Endodermal cell (in vitro differentiated cells): ENCODE results near the gene TATDN3. TPM values are rescaled to one million over a fixed set of nuclear protein-coding genes. Genes with fewer than 3 reads are reported as not detected.

ENCODE experiments used
- DNase-seq: peaks from one replicate; pipeline ENCODE4 v3.0.0-alpha.2; 2017
- H3K27ac ChIP-seq: 2 replicates; pipeline ENCODE4 v1.5.1; 2013; ENCODE audit warnings: mild to moderate bottlenecking, low read depth, low read length, moderate library complexity
- H3K27me3 ChIP-seq: 2 replicates; pipeline ENCODE4 v1.6.1; 2013; ENCODE audit warnings: mild to moderate bottlenecking, low read length, moderate library complexity; ENCODE audit not compliant: insufficient read depth, control insufficient read depth, poor library complexity, severe bottlenecking
- H3K36me3 ChIP-seq: 2 replicates; pipeline ENCODE4 v1.7.0; 2013; ENCODE audit warnings: mild to moderate bottlenecking, low read length, moderate library complexity; ENCODE audit not compliant: control insufficient read depth, insufficient read depth
- H3K4me1 ChIP-seq: one replicate; pipeline ENCODE4 v1.7.0; 2013; ENCODE audit warnings: low read length; ENCODE audit not compliant: control insufficient read depth, insufficient read depth
- H3K4me3 ChIP-seq: 2 replicates; pipeline ENCODE4 v1.5.1; 2013; ENCODE audit warnings: mild to moderate bottlenecking, low read length, moderate library complexity
- H3K9ac ChIP-seq: 2 replicates; pipeline ENCODE4 v1.6.1; 2013; ENCODE audit warnings: mild to moderate bottlenecking, low read length, moderate library complexity; ENCODE audit not compliant: poor library complexity, severe bottlenecking; ENCODE audit errors: extremely low read depth
- H3K9me3 ChIP-seq: 2 replicates; pipeline ENCODE4 v1.6.1; 2013; ENCODE audit warnings: mild to moderate bottlenecking, low read length, moderate library complexity; ENCODE audit not compliant: control insufficient read depth
- H3K27ac Mint-ChIP-seq: 2 replicates; pipeline ENCODE4 v1.8.0; 2020; ENCODE audit warnings: mixed read lengths
- H3K27me3 Mint-ChIP-seq: 2 replicates; pipeline ENCODE4 v1.8.0; 2021; ENCODE audit warnings: mild to moderate bottlenecking, mixed read lengths; ENCODE audit not compliant: insufficient read depth
- H3K36me3 Mint-ChIP-seq: 2 replicates; pipeline ENCODE4 v1.8.0; 2020; ENCODE audit warnings: low read depth, mixed read lengths
- H3K4me1 Mint-ChIP-seq: 2 replicates; pipeline ENCODE4 v1.8.0; 2020; ENCODE audit warnings: mixed read lengths
- H3K4me3 Mint-ChIP-seq: 2 replicates; pipeline ENCODE4 v1.8.0; 2020; ENCODE audit warnings: mild to moderate bottlenecking, moderate library complexity, mixed read lengths
- H3K9me3 Mint-ChIP-seq: 2 replicates; pipeline ENCODE4 v1.8.0; 2020; ENCODE audit warnings: mild to moderate bottlenecking, mixed read lengths
- CTCF ChIP-seq: fragments of 200-600 bp; sonication (generic); conservative IDR thresholded peaks from 2 replicates; pipeline ENCODE4 v1.5.0; 2021; ENCODE audit warnings: antibody characterized with exemption, mild to moderate bottlenecking
- WGBS, 2 experiments: methylation state at CpG; one replicate each; pipeline versions ENCODE4 v1.1.5 to v1.1.7; 2013; ENCODE audit warnings: missing lambda C conversion rate in 2 of 2, mixed read lengths in 1 of 2; ENCODE audit not compliant: insufficient coverage in 1 of 2, insufficient read length in 1 of 2; 5-methylcytosine and 5-hydroxymethylcytosine counted together
- total RNA-seq, 2 donors: library from RNA; stranded (reverse); fragmentation: NEBNext Ultra II Directional in 1 of 2; extraction: Animal tissue kit (Norgen Biotek cat#: 25700) in 1 of 2; gene quantifications; 2 replicates in 1 of 2; 3 replicates in 1 of 2; pipeline ENCODE4 v1.2.1, GENCODE V29; 2021

TATDN3 gene
- total RNA-seq, 2 donors from 2014 or later, result 14.9 to 26.3 TPM

DNA sequence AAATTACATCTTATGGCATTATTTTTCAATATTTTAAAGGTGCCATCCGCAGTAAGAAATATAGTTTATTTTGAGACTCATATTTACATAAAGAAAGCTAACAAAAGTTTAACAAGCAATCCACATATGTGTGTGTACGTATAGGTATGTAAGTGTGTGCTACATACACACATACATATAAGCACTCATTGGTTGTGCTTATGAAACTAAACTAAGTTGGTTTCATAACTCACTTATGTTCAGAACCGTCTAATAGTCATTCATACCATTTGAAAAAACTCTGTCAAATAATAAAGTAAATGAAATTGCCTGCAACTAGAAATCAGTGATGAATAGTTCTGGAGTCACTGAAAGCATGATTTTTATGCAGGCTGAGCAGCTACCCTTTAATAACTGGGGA, 14.1 kb downstream of the TATDN3 start:
- H3K9me3 Mint-ChIP-seq, result no peaks in the 10 kb centered on the region
- WGBS, 2 experiments, result 96% methylated on average over 2 of the region's 3 CpGs; no CpG with 5 or more reads in 1 of the 2 experiments
- H3K27me3 Mint-ChIP-seq, result no peaks in the 10 kb centered on the region
- no peak for TF ChIP-seq CTCF
- Histone ChIP-seq H3K27ac (no peak overlapping the region), H3K36me3 (peaks cover 31% of the 10 kb centered on the region), H3K4me1 (no peaks in the 10 kb centered on the region), H3K4me3 (no peak overlapping the region), H3K9me3 (no peaks in the 10 kb centered on the region), H3K27me3 (no peaks in the 10 kb centered on the region), H3K9ac (no peak overlapping the region)
- peaks cover 30% of the 10 kb centered on the region for H3K36me3 Mint-ChIP-seq
- no peak overlapping the region for H3K27ac Mint-ChIP-seq
- no peak for DNase-seq
- H3K4me3 Mint-ChIP-seq, result no peak overlapping the region
- H3K4me1 Mint-ChIP-seq, result peaks cover 5% of the 10 kb centered on the region

GRCh38 chr1:212814537-212815334, 23.0 kb downstream of the TATDN3 start:
- H3K4me1 Mint-ChIP-seq, result peaks cover 8% of the 10 kb centered on the region
- H3K27ac Mint-ChIP-seq, result no peak overlapping the region
- peaks cover 3% of the 10 kb centered on the region for H3K36me3 Mint-ChIP-seq
- no peaks in the 10 kb centered on the region for H3K9me3 ChIP-seq
- peaks cover 4% of the 10 kb centered on the region for H3K36me3 ChIP-seq
- H3K27me3 ChIP-seq, result no peaks in the 10 kb centered on the region
- H3K27me3 Mint-ChIP-seq, result no peaks in the 10 kb centered on the region
- peak; percentile 75 for TF ChIP-seq CTCF
- H3K9ac ChIP-seq, result no peak overlapping the region
- no peak overlapping the region for H3K4me3 Mint-ChIP-seq
- WGBS, 2 experiments, result 81 to 83% methylated on average over 1 to 5 of the region's 5 CpGs
- no peak for DNase-seq
- H3K9me3 Mint-ChIP-seq, result no peaks in the 10 kb centered on the region
- peaks cover 3% of the 10 kb centered on the region for H3K4me1 ChIP-seq
- H3K4me3 ChIP-seq, result peak overlapping the region; percentile 56
- H3K27ac ChIP-seq, result no peak overlapping the region

GRCh38 chr1:212816567-212817278, 25.0 kb downstream of the TATDN3 start:
- DNase-seq, result no peak
- Histone ChIP-seq H3K36me3 (peaks cover 4% of the 10 kb centered on the region), H3K4me1 (peaks cover 3% of the 10 kb centered on the region), H3K9ac (no peak overlapping the region), H3K27me3 (no peaks in the 10 kb centered on the region), H3K9me3 (no peaks in the 10 kb centered on the region), H3K27ac (no peak overlapping the region), H3K4me3 (no peak overlapping the region)
- H3K4me3 Mint-ChIP-seq, result no peak overlapping the region
- H3K27ac Mint-ChIP-seq, result no peak overlapping the region
- H3K4me1 Mint-ChIP-seq, result peaks cover 8% of the 10 kb centered on the region
- no peaks in the 10 kb centered on the region for H3K36me3 Mint-ChIP-seq
- 88 to 91% methylated on average over 2 to 3 of the region's 3 CpGs for WGBS, 2 experiments
- no peak for TF ChIP-seq CTCF
- no peaks in the 10 kb centered on the region for H3K27me3 Mint-ChIP-seq
- H3K9me3 Mint-ChIP-seq, result no peaks in the 10 kb centered on the region
